Gastroesophageal sphincter (tissue), 4 donors: ENCODE data around the gene SCAI. TPM values are rescaled to one million over a fixed set of nuclear protein-coding genes. Genes with fewer than 3 reads are reported as not detected.

Experiments used
- ATAC-seq: fragments of 150-250 bp; one replicate; pipeline ENCODE4 v1.9.1; 2016; ENCODE audit warnings: mild to moderate bottlenecking, moderate library complexity
- H3K27ac ChIP-seq, 4 donors: fragments of 200-600 bp; sonication (generic) in 3 of 4; 1 replicate in 3 of 4; 2 replicates in 1 of 4; pipeline ENCODE4 v1.5.1; 2016 to 2019
- H3K27me3 ChIP-seq: fragments of 200-600 bp; sonication (generic); one replicate; pipeline ENCODE4 v1.5.1; 2019
- H3K36me3 ChIP-seq, 2 donors: fragments of 200-600 bp; sonication (generic); one replicate each; pipeline ENCODE4 v1.5.1; 2019; ENCODE audit warnings: control low read depth in 1 of 2
- H3K4me1 ChIP-seq, 3 donors: fragments of 200-600 bp; sonication (generic); 1 replicate in 2 of 3; 2 replicates in 1 of 3; pipeline ENCODE4 v1.5.1; 2016 to 2019; ENCODE audit warnings: control low read depth in 2 of 3
- H3K4me3 ChIP-seq, 2 donors: fragments of 200-600 bp; sonication (generic); one replicate each; pipeline ENCODE4 v1.5.1; 2019; ENCODE audit warnings: mild to moderate bottlenecking in 1 of 2, moderate library complexity in 1 of 2
- H3K9me3 ChIP-seq, 3 donors: fragments of 200-600 bp; sonication (generic); one replicate each; pipeline ENCODE4 v1.5.1; 2017 to 2019; ENCODE audit warnings: control low read depth in 2 of 3
- EP300 ChIP-seq: sonication (generic); formaldehyde crosslinking; IDR thresholded peaks from one replicate; pipeline ENCODE4 v1.6.1; 2017; ENCODE audit warnings: antibody characterized with exemption, mild to moderate bottlenecking
- POLR2A ChIP-seq, 2 donors: fragments of 450-650 bp; IDR thresholded peaks; one replicate each; pipeline ENCODE4 v1.6.1; 2017; ENCODE audit warnings: antibody characterized with exemption in 2 of 2, mild to moderate bottlenecking in 2 of 2, moderate library complexity in 1 of 2
- POLR2AphosphoS5 ChIP-seq: sonication (generic); formaldehyde crosslinking; IDR thresholded peaks from one replicate; pipeline ENCODE4 v1.6.1; 2017; ENCODE audit warnings: antibody characterized with exemption
- WGBS, 2 donors: methylation state at CpG; one replicate each; pipeline ENCODE4 v1.1.5; 2018; ENCODE audit warnings: low coverage in 1 of 2; 5-methylcytosine and 5-hydroxymethylcytosine counted together
- total RNA-seq, 4 donors: library from RNA; depleted of rRNA; stranded (reverse); fragments of >200 nt; gene quantifications; one replicate each; pipeline ENCODE4 v1.1.0, GENCODE V29; 2016
- TF ChIP-seq, protein P1 (sequence below), 4 experiments: fragments of 200-600 bp in 2 of 4; fragments of 450-650 bp in 2 of 4; sonication (generic) in 1 of 4; IDR thresholded peaks; one replicate each; pipeline ENCODE4 v1.5.1; 2017 to 2019; ENCODE audit warnings: antibody characterized with exemption in 4 of 4, mild to moderate bottlenecking in 2 of 4, moderate library complexity in 2 of 4

The SCAI gene
- total RNA-seq, 4 donors from 2014 or later: 6.9 to 15.9 (median 7.7) TPM

DNA sequence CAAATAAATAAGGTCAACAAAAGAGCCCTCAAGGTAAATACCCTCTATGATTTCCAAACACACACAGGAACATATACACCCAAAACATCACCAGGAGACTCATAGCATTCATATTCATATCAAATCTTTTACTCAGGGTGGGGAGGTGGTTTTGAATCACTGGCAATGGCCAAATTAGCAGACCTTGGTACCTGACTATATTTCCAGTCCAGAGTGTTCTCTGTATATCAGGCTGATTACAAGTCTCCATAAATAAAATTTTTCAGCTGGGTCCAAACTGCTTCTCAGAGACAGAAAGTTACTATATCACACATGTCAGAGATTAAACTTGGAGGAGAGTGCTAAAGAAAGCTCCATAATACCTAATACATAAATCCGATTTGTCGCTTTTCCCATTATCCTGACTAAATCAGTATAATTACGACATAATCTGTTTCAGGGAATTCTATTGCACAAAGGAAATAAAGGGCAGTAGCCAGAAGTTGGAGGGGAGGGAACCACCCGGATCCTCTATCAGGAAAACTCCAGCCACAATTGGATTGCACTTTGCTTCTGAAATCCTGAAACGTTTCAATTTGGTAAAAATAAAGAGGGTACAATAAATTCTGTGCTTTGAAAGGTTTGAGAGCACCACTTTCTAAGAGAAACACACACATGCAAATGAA, 195.5 kb downstream of the SCAI start:
- 76 to 96% methylated on average over 4 to 5 of the region's 5 CpGs for WGBS, 2 donors
- H3K36me3 ChIP-seq: peaks cover 0 to 21% of the 10 kb centered on the region in 2 donors
- no peak overlapping the region for H3K27ac ChIP-seq
- TF ChIP-seq, protein P1, sequence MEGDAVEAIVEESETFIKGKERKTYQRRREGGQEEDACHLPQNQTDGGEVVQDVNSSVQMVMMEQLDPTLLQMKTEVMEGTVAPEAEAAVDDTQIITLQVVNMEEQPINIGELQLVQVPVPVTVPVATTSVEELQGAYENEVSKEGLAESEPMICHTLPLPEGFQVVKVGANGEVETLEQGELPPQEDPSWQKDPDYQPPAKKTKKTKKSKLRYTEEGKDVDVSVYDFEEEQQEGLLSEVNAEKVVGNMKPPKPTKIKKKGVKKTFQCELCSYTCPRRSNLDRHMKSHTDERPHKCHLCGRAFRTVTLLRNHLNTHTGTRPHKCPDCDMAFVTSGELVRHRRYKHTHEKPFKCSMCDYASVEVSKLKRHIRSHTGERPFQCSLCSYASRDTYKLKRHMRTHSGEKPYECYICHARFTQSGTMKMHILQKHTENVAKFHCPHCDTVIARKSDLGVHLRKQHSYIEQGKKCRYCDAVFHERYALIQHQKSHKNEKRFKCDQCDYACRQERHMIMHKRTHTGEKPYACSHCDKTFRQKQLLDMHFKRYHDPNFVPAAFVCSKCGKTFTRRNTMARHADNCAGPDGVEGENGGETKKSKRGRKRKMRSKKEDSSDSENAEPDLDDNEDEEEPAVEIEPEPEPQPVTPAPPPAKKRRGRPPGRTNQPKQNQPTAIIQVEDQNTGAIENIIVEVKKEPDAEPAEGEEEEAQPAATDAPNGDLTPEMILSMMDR (IDR thresholded peaks at IDR 0.05): no peak
- no peak for TF ChIP-seq POLR2AphosphoS5
- TF ChIP-seq POLR2A (IDR thresholded peaks at IDR 0.05): no peak
- TF ChIP-seq EP300: no peak
- no peaks in the 10 kb centered on the region for H3K27me3 ChIP-seq
- no peaks in the 10 kb centered on the region for H3K4me1 ChIP-seq
- H3K9me3 ChIP-seq: no peaks in the 10 kb centered on the region
- ATAC-seq: no peak
- no peak overlapping the region for H3K4me3 ChIP-seq

GRCh38 chr9:124946167-124946566, 197.2 kb downstream of the SCAI start:
- Histone ChIP-seq H3K4me3 (no peak overlapping the region), H3K27me3 (no peaks in the 10 kb centered on the region), H3K4me1 (peaks cover 0 to 9% (median 3%) of the 10 kb centered on the region in 3 donors), H3K27ac (no peak overlapping the region), H3K9me3 (no peaks in the 10 kb centered on the region), H3K36me3 (peaks cover 0 to 4% of the 10 kb centered on the region in 2 donors)
- ATAC-seq: no peak
- 75 to 82% methylated on average over 1 of the region's 1 CpG for WGBS, 2 donors
- TF ChIP-seq POLR2AphosphoS5 (no peak), EP300 (no peak), POLR2A (IDR thresholded peaks at IDR 0.05) (no peak)
- TF ChIP-seq, protein P1 (IDR thresholded peaks at IDR 0.05): no peak

DNA sequence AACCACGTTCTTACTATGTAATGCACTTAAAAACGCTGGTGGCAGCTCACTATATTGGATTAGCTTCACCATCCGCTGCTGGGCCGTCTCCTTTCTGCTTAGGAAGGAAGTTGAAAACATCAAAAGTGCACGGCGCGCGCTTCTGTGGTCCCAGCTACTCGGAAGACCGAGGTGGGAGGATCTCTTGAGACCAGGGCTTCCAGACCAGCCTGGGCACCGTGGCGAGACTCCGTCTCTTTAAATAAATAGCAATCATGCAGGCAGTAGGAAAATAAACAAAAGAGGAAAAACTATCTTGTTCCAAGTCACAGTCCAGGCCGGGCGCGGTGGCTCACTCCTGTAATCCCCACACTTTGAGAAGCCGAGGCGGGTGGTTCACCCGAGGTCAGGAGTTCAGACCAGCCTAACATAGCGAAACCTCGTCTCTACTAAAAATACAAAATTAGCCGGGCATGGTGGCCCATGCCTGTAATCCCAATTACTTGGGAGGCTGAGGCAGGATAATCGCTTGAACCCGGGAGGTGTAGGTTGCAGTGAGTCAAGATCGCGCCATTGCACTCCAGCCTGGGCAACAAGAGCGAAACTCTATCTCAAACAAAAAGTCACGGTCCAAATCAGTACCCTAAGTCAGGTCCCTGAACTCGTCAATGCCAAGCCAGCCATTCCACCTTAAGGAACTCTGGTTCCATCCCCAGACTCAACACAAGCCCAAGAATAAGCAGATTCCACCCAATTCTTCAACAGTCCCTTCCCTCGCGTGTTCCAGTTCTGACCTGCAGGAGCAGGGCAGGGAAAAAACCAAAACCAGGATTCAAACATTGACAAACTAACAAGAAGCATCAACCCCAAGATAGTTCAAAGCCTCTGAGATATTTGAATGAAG, 201.4 kb downstream of the SCAI start:
- Histone ChIP-seq H3K36me3 (peaks cover 0 to 17% of the 10 kb centered on the region in 2 donors), H3K27me3 (no peaks in the 10 kb centered on the region), H3K27ac (peak overlapping the region; percentile 85 to 99 (median 96)), H3K4me1 (peaks cover 0 to 25% (median 3%) of the 10 kb centered on the region in 3 donors), H3K4me3 (peak overlapping the region; percentile 69 to 82), H3K9me3 (no peaks in the 10 kb centered on the region)
- ATAC-seq: no peak
- no peak for TF ChIP-seq POLR2AphosphoS5
- no peak for TF ChIP-seq EP300
- TF ChIP-seq, protein P1 (IDR thresholded peaks at IDR 0.05): peak in 1 of 4 experiments; percentile 8
- WGBS, 2 donors: 8 to 41% methylated on average over 7 to 17 of the region's 31 CpGs

GRCh38 chr9:124940894-124941678, 202.2 kb downstream of the SCAI start, which contains the start of gene GOLGA1:
Gene GOLGA1, minus strand, starts transcription at chr9:124941083. Its CDS starts 2,372 bp downstream, at chr9:124938711.
- TF ChIP-seq, protein P1 (IDR thresholded peaks at IDR 0.05): no peak
- TF ChIP-seq POLR2A (IDR thresholded peaks at IDR 0.05) (peak; percentile 86 to 89), POLR2AphosphoS5 (peak; percentile 86)
- Histone ChIP-seq H3K27ac (peak within 1 kb of the TSS; percentile 85 to 99 (median 96)), H3K4me1 (peaks cover 0 to 25% (median 3%) of the 10 kb centered on the region in 3 donors), H3K36me3 (peaks cover 0 to 26% of the 10 kb centered on the region in 2 donors), H3K4me3 (peak within 1 kb of the TSS; percentile 69 to 82), H3K27me3 (no peaks in the 10 kb centered on the region), H3K9me3 (no peaks in the 10 kb centered on the region)
- ATAC-seq: peak; percentile 98
- WGBS, 2 donors: 3% methylated on average over 8 of the region's 70 CpGs; no CpG with 5 or more reads in 1 of the 2 donors
